SK-N-SH (cell line): Measurements from ENCODE around the gene BEGAIN. TPM values are rescaled to one million over a fixed set of nuclear protein-coding genes. Genes with fewer than 3 reads are reported as not detected.

Source experiments
- CTCF ChIA-PET: fragments of 300-600, 350-600 bp; formaldehyde crosslinking; extraction: SDS; loops from one replicate; lab custom pipeline; 2021; lab: Yijun Ruan, JAX
- POLR2A ChIA-PET: fragments of 350-600 bp; sonication (Branson Sonifier 250); formaldehyde crosslinking; extraction: SDS; loops from one replicate; lab custom pipeline; 2020; ENCODE audit warnings: antibody characterized with exemption, inconsistent platforms; lab: Yijun Ruan, JAX
- DNase-seq: peaks from one replicate; pipeline ENCODE4 v3.0.0; 2012
- H2AFZ ChIP-seq: fragments of 200-600 bp; sonication (generic); 2 replicates; pipeline ENCODE4 v1.8.1; 2016; ENCODE audit warnings: antibody characterized with exemption, mild to moderate bottlenecking, low read depth
- H3F3A ChIP-seq: fragments of 200-600 bp; sonication (generic); replicated peaks from 2 replicates; pipeline ENCODE3; 2016; ENCODE audit warnings: antibody characterized with exemption, mild to moderate bottlenecking; ENCODE audit not compliant: insufficient read depth
- H3K27ac ChIP-seq, 2 experiments: fragments of 200-500 bp in 1 of 2; fragments of 200-600 bp in 1 of 2; sonication (Bioruptor generic) in 1 of 2; sonication (generic), shearing (Covaris generic) in 1 of 2; 2 replicates each; pipeline versions ENCODE4 v1.5.1 to v1.6.1; 2014 to 2016; ENCODE audit warnings: low read depth in 2 of 2, inconsistent platforms in 1 of 2, low read length in 1 of 2, mild to moderate bottlenecking in 1 of 2, mixed read lengths in 1 of 2
- H3K27me3 ChIP-seq: fragments of 200-600 bp; sonication (generic), shearing (Covaris generic); 2 replicates; pipeline ENCODE4 v1.6.1; 2016; ENCODE audit warnings: mixed run types; ENCODE audit not compliant: insufficient read depth
- H3K36me3 ChIP-seq, 2 experiments: fragments of 200-500 bp in 1 of 2; fragments of 200-600 bp in 1 of 2; sonication (Bioruptor generic) in 1 of 2; sonication (generic) in 1 of 2; replicated peaks in 1 of 2; 2 replicates each; pipeline versions ENCODE3 to v1.5.1; 2014 to 2016; ENCODE audit warnings: low read length in 1 of 2, mild to moderate bottlenecking in 1 of 2; ENCODE audit not compliant: insufficient read depth in 2 of 2, control insufficient read depth in 1 of 2
- H3K4me1 ChIP-seq, 2 experiments: fragments of 200-500 bp in 1 of 2; fragments of 200-600 bp in 1 of 2; sonication (Bioruptor generic) in 1 of 2; sonication (generic), shearing (Covaris generic) in 1 of 2; 2 replicates each; pipeline versions ENCODE4 v1.5.1 to v1.6.1; 2014 to 2016; ENCODE audit warnings: low read depth in 1 of 2, low read length in 1 of 2, mixed run types in 1 of 2; ENCODE audit not compliant: insufficient read depth in 2 of 2, control insufficient read depth in 1 of 2
- H3K4me2 ChIP-seq: fragments of 200-600 bp; sonication (generic), shearing (Covaris generic); 2 replicates; pipeline ENCODE4 v1.6.1; 2017; ENCODE audit warnings: mixed run types
- H3K4me3 ChIP-seq, 2 experiments: fragments of 200-500 bp in 1 of 2; fragments of 200-600 bp in 1 of 2; sonication (Bioruptor generic) in 1 of 2; sonication (generic), shearing (Covaris generic) in 1 of 2; 2 replicates each; pipeline versions ENCODE4 v1.5.1 to v1.8.1; 2014 to 2016; ENCODE audit warnings: low read depth in 2 of 2, inconsistent platforms in 1 of 2, low read length in 1 of 2, mild to moderate bottlenecking in 1 of 2, mixed read lengths in 1 of 2, moderate library complexity in 1 of 2
- H3K79me2 ChIP-seq: fragments of 200-600 bp; sonication (generic); 2 replicates; pipeline ENCODE4 v1.8.1; 2017; ENCODE audit warnings: mild to moderate bottlenecking; ENCODE audit not compliant: insufficient read depth
- H3K9ac ChIP-seq: fragments of 200-600 bp; sonication (generic); 2 replicates; pipeline ENCODE4 v1.6.1; 2017; ENCODE audit warnings: mixed run types
- H3K9me2 ChIP-seq: fragments of 200-600 bp; sonication (generic); 2 replicates; pipeline ENCODE4 v1.6.1; 2017; ENCODE audit warnings: mixed run types
- H3K9me3 ChIP-seq: fragments of 200-600 bp; sonication (generic); 2 replicates; pipeline ENCODE4 v1.6.1; 2017; ENCODE audit warnings: mixed run types, mild to moderate bottlenecking, moderate library complexity
- H4K20me1 ChIP-seq: fragments of 200-600 bp; sonication (generic); 2 replicates; pipeline ENCODE4 v1.6.1; 2017; ENCODE audit warnings: mild to moderate bottlenecking, mixed run types; ENCODE audit not compliant: insufficient read depth
- CHD2 ChIP-seq: fragments of 150-350 bp; IDR thresholded peaks from 2 replicates; pipeline ENCODE4 v1.6.1; 2018; ENCODE audit warnings: low read length; ENCODE audit not compliant: partially characterized antibody
- ELF1 ChIP-seq: IDR thresholded peaks from 2 replicates; pipeline ENCODE4 v1.4.0; 2012
- EP300 ChIP-seq, 2 experiments: IDR thresholded peaks; 2 replicates each; pipeline versions ENCODE4 v1.4.0 to v1.6.1; 2012; ENCODE audit warnings: borderline replicate concordance in 1 of 2, low read depth in 1 of 2, low read length in 1 of 2
- FOSL2 ChIP-seq: IDR thresholded peaks from 2 replicates; pipeline ENCODE4 v1.4.0; 2012; ENCODE audit warnings: low read depth, mild to moderate bottlenecking, moderate library complexity, borderline replicate concordance
- GATA2 ChIP-seq: sonication (generic); formaldehyde crosslinking; IDR thresholded peaks from 2 replicates; pipeline ENCODE4 v1.5.0; 2020; ENCODE audit warnings: mild to moderate bottlenecking, missing genetic modification reagents
- MEF2A ChIP-seq: IDR thresholded peaks from 2 replicates; pipeline ENCODE4 v1.4.0; 2012; ENCODE audit warnings: low read depth, borderline replicate concordance
- NFIC ChIP-seq: IDR thresholded peaks from 2 replicates; pipeline ENCODE4 v1.4.0; 2012; ENCODE audit warnings: borderline replicate concordance
- POLR2AphosphoS5 ChIP-seq: IDR thresholded peaks from 2 replicates; pipeline ENCODE4 v1.6.1; 2012; ENCODE audit warnings: low read depth, low read length
- RAD21 ChIP-seq: IDR thresholded peaks from 2 replicates; pipeline ENCODE4 v1.6.1; 2012; ENCODE audit warnings: mild to moderate bottlenecking, low read length
- RCOR1 ChIP-seq: fragments of 150-350 bp; IDR thresholded peaks from 2 replicates; pipeline ENCODE4 v1.6.1; 2017; ENCODE audit warnings: antibody characterized with exemption, low read length
- SMC3 ChIP-seq: IDR thresholded peaks from 2 replicates; pipeline ENCODE4 v1.6.1; 2012; ENCODE audit warnings: low read depth, low read length, improper control_type of control experiment
- YY1 ChIP-seq: IDR thresholded peaks from 2 replicates; pipeline ENCODE4 v1.4.0; 2012; ENCODE audit warnings: low read depth, mild to moderate bottlenecking
- WGBS: methylation state at CpG from one replicate; pipeline ENCODE4 v1.1.6; 2017; ENCODE audit warnings: low lambda C conversion rate; 5-methylcytosine and 5-hydroxymethylcytosine counted together
- polyA plus RNA-seq, 3 experiments: library from polyadenylated mRNA; depleted of rRNA; stranded (reverse); fragments of >200 nt; gene quantifications; 2 replicates each; pipeline ENCODE4 v1.2.3, GENCODE V29; 2012
- TF ChIP-seq, protein P1 (sequence below): fragments of 150-350 bp; IDR thresholded peaks from 2 replicates; pipeline ENCODE4 v1.6.1; 2017; ENCODE audit warnings: antibody characterized with exemption, low read length, low read depth, borderline replicate concordance
- TF ChIP-seq, protein P2 (sequence below): IDR thresholded peaks from 2 replicates; pipeline ENCODE4 v1.4.0; 2012; ENCODE audit warnings: low read depth
- TF ChIP-seq, protein P3 (sequence below): IDR thresholded peaks from 2 replicates; pipeline ENCODE4 v1.6.1; 2012; ENCODE audit warnings: mild to moderate bottlenecking, low read depth, low read length, moderate library complexity

Gene BEGAIN
- polyA plus RNA-seq, 1 of the 3 experiments (the other 2 are of a cell fraction): 4.2 TPM

DNA sequence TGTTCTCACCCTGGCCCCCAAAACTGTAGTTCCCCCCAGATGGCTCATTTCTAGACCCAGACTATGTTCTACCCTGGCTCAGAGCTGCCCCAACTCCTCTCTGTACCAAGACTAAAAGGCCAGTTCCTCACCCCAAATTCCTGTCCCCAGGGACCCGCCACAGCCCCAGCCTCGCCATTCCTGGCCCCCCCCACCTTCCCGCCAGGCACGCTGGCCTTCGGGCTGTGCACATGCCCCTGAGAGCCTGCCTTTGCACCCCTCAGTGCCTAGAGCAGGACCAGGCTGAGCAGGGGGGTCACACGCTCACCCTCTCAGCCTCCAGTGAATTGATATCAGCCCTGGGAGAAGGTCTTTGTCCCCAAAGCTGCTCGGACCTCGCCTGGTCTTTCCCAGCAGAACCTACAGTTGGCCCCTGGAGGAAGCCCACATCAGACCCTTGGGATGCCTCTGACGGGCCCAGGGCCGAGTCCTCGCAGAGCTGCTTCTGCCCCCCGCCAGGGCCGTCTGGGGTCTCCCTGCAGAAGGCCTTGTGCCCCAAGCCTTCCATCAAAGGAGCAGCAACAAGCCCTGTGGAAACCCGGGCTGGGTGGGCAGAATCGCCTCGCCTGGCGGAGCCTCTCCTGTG, 32.4 kb downstream of the BEGAIN start:
- no peaks in the 10 kb centered on the region for H3F3A ChIP-seq
- CTCF ChIA-PET: interaction anchor here (2.0 to 2.1 kb wide), 2 partner anchors 98 to 114 kb away, joined by 5 read pairs; no protein-coding TSS in a partner anchor

More for the DNA sequence above, 32.4 kb downstream of the BEGAIN start:
- Histone ChIP-seq H3K36me3 (no peaks in the 10 kb centered on the region), H3K27me3 (no peaks in the 10 kb centered on the region), H3K9me3 (no peaks in the 10 kb centered on the region), H4K20me1 (no peaks in the 10 kb centered on the region), H2AFZ (no peak overlapping the region), H3K9me2 (no peaks in the 10 kb centered on the region), H3K27ac (peak overlapping the region in 1 of 2 experiments; percentile 58; a peak in 1 of 4 replicates), H3K4me1 (peaks cover 0 to 97% of the 10 kb centered on the region in 2 experiments; a peak in 1 of 4 replicates), H3K4me3 (no peak overlapping the region), H3K9ac (no peak overlapping the region), H3K79me2 (no peaks in the 10 kb centered on the region), H3K4me2 (no peak overlapping the region)
- POLR2A ChIA-PET: no interaction called here
- 88% methylated on average over 12 of the region's 17 CpGs for WGBS
- TF ChIP-seq, protein P1, sequence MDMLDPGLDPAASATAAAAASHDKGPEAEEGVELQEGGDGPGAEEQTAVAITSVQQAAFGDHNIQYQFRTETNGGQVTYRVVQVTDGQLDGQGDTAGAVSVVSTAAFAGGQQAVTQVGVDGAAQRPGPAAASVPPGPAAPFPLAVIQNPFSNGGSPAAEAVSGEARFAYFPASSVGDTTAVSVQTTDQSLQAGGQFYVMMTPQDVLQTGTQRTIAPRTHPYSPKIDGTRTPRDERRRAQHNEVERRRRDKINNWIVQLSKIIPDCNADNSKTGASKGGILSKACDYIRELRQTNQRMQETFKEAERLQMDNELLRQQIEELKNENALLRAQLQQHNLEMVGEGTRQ: no peak
- TF ChIP-seq GATA2 (CRISPR knock-in tag): no peak
- no peak for TF ChIP-seq RCOR1
- TF ChIP-seq YY1: no peak
- no peak for TF ChIP-seq MEF2A
- no peak for TF ChIP-seq FOSL2
- TF ChIP-seq, protein P2, sequence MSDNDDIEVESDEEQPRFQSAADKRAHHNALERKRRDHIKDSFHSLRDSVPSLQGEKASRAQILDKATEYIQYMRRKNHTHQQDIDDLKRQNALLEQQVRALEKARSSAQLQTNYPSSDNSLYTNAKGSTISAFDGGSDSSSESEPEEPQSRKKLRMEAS: no peak
- TF ChIP-seq EP300 (IDR thresholded peaks at IDR 0.05; ENCODE audit: borderline replicate concordance in 1 of 2, low read depth in 1 of 2, low read length in 1 of 2): no peak
- TF ChIP-seq ELF1: no peak
- TF ChIP-seq POLR2AphosphoS5: no peak
- no peak for TF ChIP-seq NFIC
- TF ChIP-seq, protein P3, sequence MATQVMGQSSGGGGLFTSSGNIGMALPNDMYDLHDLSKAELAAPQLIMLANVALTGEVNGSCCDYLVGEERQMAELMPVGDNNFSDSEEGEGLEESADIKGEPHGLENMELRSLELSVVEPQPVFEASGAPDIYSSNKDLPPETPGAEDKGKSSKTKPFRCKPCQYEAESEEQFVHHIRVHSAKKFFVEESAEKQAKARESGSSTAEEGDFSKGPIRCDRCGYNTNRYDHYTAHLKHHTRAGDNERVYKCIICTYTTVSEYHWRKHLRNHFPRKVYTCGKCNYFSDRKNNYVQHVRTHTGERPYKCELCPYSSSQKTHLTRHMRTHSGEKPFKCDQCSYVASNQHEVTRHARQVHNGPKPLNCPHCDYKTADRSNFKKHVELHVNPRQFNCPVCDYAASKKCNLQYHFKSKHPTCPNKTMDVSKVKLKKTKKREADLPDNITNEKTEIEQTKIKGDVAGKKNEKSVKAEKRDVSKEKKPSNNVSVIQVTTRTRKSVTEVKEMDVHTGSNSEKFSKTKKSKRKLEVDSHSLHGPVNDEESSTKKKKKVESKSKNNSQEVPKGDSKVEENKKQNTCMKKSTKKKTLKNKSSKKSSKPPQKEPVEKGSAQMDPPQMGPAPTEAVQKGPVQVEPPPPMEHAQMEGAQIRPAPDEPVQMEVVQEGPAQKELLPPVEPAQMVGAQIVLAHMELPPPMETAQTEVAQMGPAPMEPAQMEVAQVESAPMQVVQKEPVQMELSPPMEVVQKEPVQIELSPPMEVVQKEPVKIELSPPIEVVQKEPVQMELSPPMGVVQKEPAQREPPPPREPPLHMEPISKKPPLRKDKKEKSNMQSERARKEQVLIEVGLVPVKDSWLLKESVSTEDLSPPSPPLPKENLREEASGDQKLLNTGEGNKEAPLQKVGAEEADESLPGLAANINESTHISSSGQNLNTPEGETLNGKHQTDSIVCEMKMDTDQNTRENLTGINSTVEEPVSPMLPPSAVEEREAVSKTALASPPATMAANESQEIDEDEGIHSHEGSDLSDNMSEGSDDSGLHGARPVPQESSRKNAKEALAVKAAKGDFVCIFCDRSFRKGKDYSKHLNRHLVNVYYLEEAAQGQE: no peak
- TF ChIP-seq CHD2: no peak
- TF ChIP-seq SMC3: no peak
- no peak for TF ChIP-seq RAD21
- no peak for DNase-seq
